ENCODE data around the gene ECI2.

- TF ChIP-seq CTCF (IDR thresholded peaks at IDR 0.05): no peak
- TF ChIP-seq PBX3 (IDR thresholded peaks at IDR 0.05): no peak
- TF ChIP-seq CHD2 (IDR thresholded peaks at IDR 0.05; ENCODE audit: low read length, partially characterized antibody): no peak
- TF ChIP-seq FOXM1 (IDR thresholded peaks at IDR 0.05; ENCODE audit: low read depth): no peak
- no peak for TF ChIP-seq ELF1 (IDR thresholded peaks at IDR 0.05)
- TF ChIP-seq GATA2 (CRISPR knock-in tag; IDR thresholded peaks at IDR 0.05): no peak
- no peak for TF ChIP-seq EP300 (IDR thresholded peaks at IDR 0.05; ENCODE audit: borderline replicate concordance in 1 of 2, low read depth in 1 of 2, low read length in 1 of 2)
- TF ChIP-seq EZH2phosphoT487 (IDR thresholded peaks at IDR 0.05; ENCODE audit: borderline replicate concordance, low read depth): no peak
- no peak for TF ChIP-seq REST (IDR thresholded peaks at IDR 0.05; ENCODE audit: low read depth, low read length)
- TF ChIP-seq SIN3A (IDR thresholded peaks at IDR 0.05; ENCODE audit: borderline replicate concordance, low read depth, low read length): no peak
- no peak for TF ChIP-seq IRF3 (IDR thresholded peaks at IDR 0.05; ENCODE audit: low read depth, low read length)
- no peak for TF ChIP-seq MAX (IDR thresholded peaks at IDR 0.05; ENCODE audit: low read depth)
- no peak for TF ChIP-seq POLR2AphosphoS5 (IDR thresholded peaks at IDR 0.05; ENCODE audit: low read depth, low read length)
Measured at GRCh38 chr6:4128748-4129147, 6.6 kb downstream of the ECI2 start.
